CD4-positive, alpha-beta T cell (primary cell): ENCODE data around the gene ZDHHC20. TPM values are rescaled to one million over a fixed set of nuclear protein-coding genes. Genes with fewer than 3 reads are reported as not detected.

Experiments used
- ATAC-seq: fragments of 200-7000 bp; cut with Tn5 transposase; one replicate; pipeline ENCODE4 v1.10.0; 2022; ENCODE audit warnings: mild to moderate bottlenecking; ENCODE audit not compliant: poor library complexity
- CTCF ChIA-PET: fragments of 350-600 bp; sonication (Branson Sonifier 250); formaldehyde crosslinking; loops from one replicate; lab custom pipeline; 2021; ENCODE audit warnings: antibody characterized with exemption, inconsistent platforms; lab: Charles Lee
- POLR2A ChIA-PET: fragments of 350-600 bp; sonication (Branson Sonifier 250); formaldehyde crosslinking; loops from one replicate; lab custom pipeline; 2021; ENCODE audit warnings: antibody characterized with exemption, inconsistent platforms; lab: Charles Lee
- DNase-seq, 14 experiments: peaks; one replicate each; pipeline ENCODE4 v3.0.0-alpha.2; 2013 to 2020; ENCODE audit warnings: mixed read lengths in 2 of 14
- H3K27ac ChIP-seq, 2 donors: one replicate each; pipeline versions ENCODE4 v1.5.1 to v1.7.0; 2013; ENCODE audit warnings: low read length in 2 of 2, low read depth in 1 of 2, mild to moderate bottlenecking in 1 of 2
- H3K27me3 ChIP-seq, 2 experiments: 1 replicate in 1 of 2; 2 replicates in 1 of 2; pipeline versions ENCODE4 v1.6.1 to v1.7.0; 2013; ENCODE audit warnings: low read length in 2 of 2, control low read depth in 1 of 2, mild to moderate bottlenecking in 1 of 2, moderate library complexity in 1 of 2; ENCODE audit not compliant: insufficient read depth in 2 of 2, control insufficient read depth in 1 of 2
- H3K36me3 ChIP-seq: one replicate; pipeline ENCODE4 v1.6.1; 2013; ENCODE audit warnings: low read length, control low read depth; ENCODE audit not compliant: insufficient read depth
- H3K4me1 ChIP-seq: one replicate; pipeline ENCODE4 v1.6.1; 2013; ENCODE audit warnings: low read length, control low read depth; ENCODE audit not compliant: insufficient read depth
- H3K4me3 ChIP-seq: one replicate; pipeline ENCODE4 v1.5.1; 2013; ENCODE audit warnings: mild to moderate bottlenecking, low read length, moderate library complexity
- H3K9me3 ChIP-seq, 2 experiments: 1 replicate in 1 of 2; 2 replicates in 1 of 2; pipeline versions ENCODE4 v1.6.1 to v1.7.0; 2013; ENCODE audit warnings: low read length in 2 of 2, mild to moderate bottlenecking in 2 of 2, control low read depth in 1 of 2, moderate library complexity in 1 of 2; ENCODE audit not compliant: control insufficient read depth in 1 of 2, insufficient read depth in 1 of 2
- H3K27ac Mint-ChIP-seq: one replicate; pipeline ENCODE4 v1.8.0; 2020; ENCODE audit warnings: mixed read lengths
- H3K27me3 Mint-ChIP-seq: one replicate; pipeline ENCODE4 v1.8.0; 2021; ENCODE audit warnings: mixed read lengths
- H3K36me3 Mint-ChIP-seq: one replicate; pipeline ENCODE4 v1.8.0; 2021; ENCODE audit warnings: low read depth, mixed read lengths
- H3K4me1 Mint-ChIP-seq: one replicate; pipeline ENCODE4 v1.8.0; 2021; ENCODE audit warnings: low read depth, mixed read lengths
- H3K4me3 Mint-ChIP-seq: one replicate; pipeline ENCODE4 v1.8.0; 2020; ENCODE audit warnings: mild to moderate bottlenecking, mixed read lengths
- H3K9me3 Mint-ChIP-seq: one replicate; pipeline ENCODE4 v1.8.0; 2020; ENCODE audit warnings: mixed read lengths
- intact Hi-C, 2 experiments: fragments of 100-400 bp; cut with DNase I in 1 of 2; cut with micrococcal nuclease in 1 of 2; formaldehyde crosslinking; loops; one replicate each; pipeline versions ENCODE4 v1.15.1 to v1.9.0; 2023 to 2025; cut with DNase I, micrococcal nuclease
- total RNA-seq, 174 experiments: library from RNA in 2 of 174; stranded (reverse) in 2 of 174; gene quantifications; one replicate each; pipeline ENCODE4 v1.2.3 and lab custom pipeline; 2021 to 2026
- TF ChIP-seq, protein P1 (sequence below): fragments of 200-600 bp; IDR thresholded peaks from one replicate; pipeline ENCODE4 v1.8.0; 2022; ENCODE audit warnings: antibody characterized with exemption, mild to moderate bottlenecking

The ZDHHC20 gene
- total RNA-seq, 2 experiments from 2014 or later = 62.8 to 65.1 TPM

GRCh38 chr13:21453387-21454081, 5.6 kb downstream of the ZDHHC20 start:
- Mint-ChIP-seq H3K9me3 (peaks cover 8% of the 10 kb centered on the region), H3K27me3 (no peaks in the 10 kb centered on the region), H3K36me3 (peaks cover 41% of the 10 kb centered on the region), H3K27ac (no peak overlapping the region), H3K4me1 (peaks cover 64% of the 10 kb centered on the region), H3K4me3 (peak overlapping the region; percentile 45)
- CTCF ChIA-PET = no interaction called here
- Histone ChIP-seq H3K4me1 (peaks cover 10% of the 10 kb centered on the region), H3K36me3 (no peaks in the 10 kb centered on the region), H3K4me3 (no peak overlapping the region), H3K27me3 (no peaks in the 10 kb centered on the region), H3K9me3 (no peaks in the 10 kb centered on the region), H3K27ac (no peak overlapping the region)
- intact Hi-C loops = loop anchor here in 1 of 2 experiments (10.0 kb wide), 2 partner anchors 1819 to 1921 kb away; partner anchors contain the start of gene MPHOSPH8
- POLR2A ChIA-PET = no interaction called here
- DNase-seq (no peak), ATAC-seq (no peak)
- TF ChIP-seq, protein P1, sequence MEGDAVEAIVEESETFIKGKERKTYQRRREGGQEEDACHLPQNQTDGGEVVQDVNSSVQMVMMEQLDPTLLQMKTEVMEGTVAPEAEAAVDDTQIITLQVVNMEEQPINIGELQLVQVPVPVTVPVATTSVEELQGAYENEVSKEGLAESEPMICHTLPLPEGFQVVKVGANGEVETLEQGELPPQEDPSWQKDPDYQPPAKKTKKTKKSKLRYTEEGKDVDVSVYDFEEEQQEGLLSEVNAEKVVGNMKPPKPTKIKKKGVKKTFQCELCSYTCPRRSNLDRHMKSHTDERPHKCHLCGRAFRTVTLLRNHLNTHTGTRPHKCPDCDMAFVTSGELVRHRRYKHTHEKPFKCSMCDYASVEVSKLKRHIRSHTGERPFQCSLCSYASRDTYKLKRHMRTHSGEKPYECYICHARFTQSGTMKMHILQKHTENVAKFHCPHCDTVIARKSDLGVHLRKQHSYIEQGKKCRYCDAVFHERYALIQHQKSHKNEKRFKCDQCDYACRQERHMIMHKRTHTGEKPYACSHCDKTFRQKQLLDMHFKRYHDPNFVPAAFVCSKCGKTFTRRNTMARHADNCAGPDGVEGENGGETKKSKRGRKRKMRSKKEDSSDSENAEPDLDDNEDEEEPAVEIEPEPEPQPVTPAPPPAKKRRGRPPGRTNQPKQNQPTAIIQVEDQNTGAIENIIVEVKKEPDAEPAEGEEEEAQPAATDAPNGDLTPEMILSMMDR = no peak

GRCh38 chr13:21450936-21451335, 8.2 kb downstream of the ZDHHC20 start:
- H3K27me3 ChIP-seq = no peaks in the 10 kb centered on the region
- H3K27ac ChIP-seq = no peak overlapping the region
- Mint-ChIP-seq H3K4me1 (peaks cover 52% of the 10 kb centered on the region), H3K36me3 (peaks cover 43% of the 10 kb centered on the region), H3K4me3 (no peak overlapping the region), H3K27me3 (no peaks in the 10 kb centered on the region), H3K9me3 (peaks cover 8% of the 10 kb centered on the region), H3K27ac (no peak overlapping the region)
- H3K9me3 ChIP-seq = no peaks in the 10 kb centered on the region
- H3K4me3 ChIP-seq = no peak overlapping the region
- peaks cover 8% of the 10 kb centered on the region for H3K4me1 ChIP-seq
- H3K36me3 ChIP-seq = no peaks in the 10 kb centered on the region
- intact Hi-C loops = loop anchor here in 1 of 2 experiments (10.0 kb wide), 2 partner anchors 1816 to 1924 kb away; partner anchors contain the start of gene MPHOSPH8
- DNase-seq (no peak), ATAC-seq (no peak)
- ChIA-PET CTCF (no interaction called here), POLR2A (interaction anchor here (0.6 kb wide), 1 partner anchor 21 kb away, joined by 3 read pairs; no protein-coding TSS in a partner anchor)
- TF ChIP-seq, protein P1 = no peak

DNA sequence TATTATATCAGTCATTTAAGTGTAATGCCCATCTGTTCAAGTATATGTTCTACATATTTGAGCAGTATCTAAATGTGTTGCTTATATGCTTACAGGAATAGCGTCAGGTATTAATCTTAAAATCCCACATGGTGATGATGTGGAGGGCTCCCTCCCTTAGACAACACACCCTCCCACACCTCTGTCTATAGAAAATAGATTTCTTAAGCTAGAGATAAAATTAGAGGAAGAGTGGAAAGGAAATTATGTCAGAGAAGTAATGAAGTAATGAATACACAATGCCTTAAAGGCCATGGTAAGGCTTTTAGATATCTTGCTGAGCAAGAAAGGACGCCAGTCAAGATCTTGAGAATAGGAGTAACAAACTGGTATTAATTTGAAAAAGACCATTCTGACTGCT, 12.4 kb downstream of the ZDHHC20 start:
- Mint-ChIP-seq H3K9me3 (peaks cover 2% of the 10 kb centered on the region), H3K36me3 (peaks cover 26% of the 10 kb centered on the region), H3K4me3 (no peak overlapping the region), H3K27me3 (no peaks in the 10 kb centered on the region), H3K27ac (no peak overlapping the region), H3K4me1 (peaks cover 57% of the 10 kb centered on the region)
- ATAC-seq = no peak
- Histone ChIP-seq H3K36me3 (no peaks in the 10 kb centered on the region), H3K4me1 (peaks cover 2% of the 10 kb centered on the region), H3K4me3 (no peak overlapping the region), H3K27me3 (no peaks in the 10 kb centered on the region), H3K27ac (no peak overlapping the region), H3K9me3 (no peaks in the 10 kb centered on the region)
- ChIA-PET CTCF (no interaction called here), POLR2A (no interaction called here)
- TF ChIP-seq, protein P1 = no peak
- no peak for DNase-seq
- intact Hi-C loops = no loop called here
